GM18511 (cell line): ENCODE data around the gene HMOX1.

Source experiments
- ATAC-seq: cut with Tn5 transposase; IDR thresholded peaks from one replicate; pipeline ENCODE4 v1.9.1; 2021; ENCODE audit warnings: mild to moderate bottlenecking, moderate library complexity; ENCODE audit not compliant: unreplicated experiment

HMOX1 gene

DNA sequence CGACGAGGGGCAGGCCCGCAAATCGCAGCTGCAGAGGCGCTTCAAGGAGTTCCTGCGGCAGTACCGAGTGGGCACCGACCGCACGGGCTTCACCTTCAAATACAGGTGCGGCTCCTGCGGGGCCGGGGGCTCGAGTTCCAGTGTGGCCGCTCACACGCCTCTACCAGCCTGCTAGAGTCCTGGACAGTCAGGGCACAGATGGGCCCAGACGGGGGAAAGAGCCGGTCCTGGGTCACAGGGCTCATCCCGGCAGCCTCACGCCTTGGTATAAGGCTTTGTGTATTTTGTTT lies 19.6 kb downstream of the HMOX1 start:
- peak; percentile 18 for ATAC-seq

- no peak for ATAC-seq
Measured at GRCh38 chr22:35401863-35402262, 21.0 kb downstream of the HMOX1 start.

- ATAC-seq, result no peak
Measured at GRCh38 chr22:35403356-35403755, 22.5 kb downstream of the HMOX1 start.

GRCh38 chr22:35404176-35404575 lies 23.3 kb downstream of the HMOX1 start:
- no peak for ATAC-seq

DNA sequence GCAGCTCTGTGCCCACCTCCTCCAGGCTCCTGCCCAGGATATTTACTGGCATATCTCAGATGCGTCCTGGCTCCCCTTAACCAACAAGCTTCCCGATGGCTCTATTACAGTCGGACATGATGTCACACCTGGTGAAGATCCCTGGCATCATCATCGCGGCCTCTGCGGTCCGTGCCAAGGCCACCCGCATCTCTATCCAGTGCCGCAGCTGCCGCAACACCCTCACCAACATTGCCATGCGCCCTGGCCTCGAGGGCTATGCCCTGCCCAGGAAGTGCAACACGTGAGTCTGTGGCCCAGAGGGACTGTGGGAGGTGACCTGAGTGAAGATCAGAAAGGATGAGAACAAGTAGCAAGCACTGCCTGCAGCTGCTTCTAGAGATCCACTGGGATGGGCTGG lies 25.5 kb downstream of the HMOX1 start:
- no peak for ATAC-seq

DNA sequence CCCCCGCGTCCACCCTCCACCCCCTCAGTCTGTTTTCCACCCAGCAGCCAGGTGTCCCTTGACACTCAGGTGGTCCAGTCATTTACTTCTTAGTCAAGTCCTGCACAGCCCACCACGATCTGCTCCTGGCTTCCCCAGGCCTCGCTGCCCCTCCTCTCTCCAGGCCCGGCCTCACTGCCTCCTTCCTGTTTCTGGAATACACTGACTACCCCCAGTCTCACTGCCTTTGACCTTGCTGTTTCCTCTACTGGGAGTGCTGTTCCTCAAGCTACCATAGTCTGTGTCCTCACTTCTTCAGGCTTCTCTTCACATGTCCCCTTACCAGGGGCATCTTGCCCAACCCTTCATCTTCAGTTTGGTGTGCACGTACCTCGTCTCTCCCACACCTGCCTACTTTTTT lies 26.5 kb downstream of the HMOX1 start:
- no peak for ATAC-seq

GRCh38 chr22:35409783-35410662 lies 29.1 kb downstream of the HMOX1 start:
- peak; percentile 82 for ATAC-seq

- ATAC-seq, result peak; percentile 2
Measured at GRCh38 chr22:35410663-35411034, 29.8 kb downstream of the HMOX1 start.

- ATAC-seq, result no peak
Measured at GRCh38 chr22:35411102-35411501, 30.2 kb downstream of the HMOX1 start.

DNA sequence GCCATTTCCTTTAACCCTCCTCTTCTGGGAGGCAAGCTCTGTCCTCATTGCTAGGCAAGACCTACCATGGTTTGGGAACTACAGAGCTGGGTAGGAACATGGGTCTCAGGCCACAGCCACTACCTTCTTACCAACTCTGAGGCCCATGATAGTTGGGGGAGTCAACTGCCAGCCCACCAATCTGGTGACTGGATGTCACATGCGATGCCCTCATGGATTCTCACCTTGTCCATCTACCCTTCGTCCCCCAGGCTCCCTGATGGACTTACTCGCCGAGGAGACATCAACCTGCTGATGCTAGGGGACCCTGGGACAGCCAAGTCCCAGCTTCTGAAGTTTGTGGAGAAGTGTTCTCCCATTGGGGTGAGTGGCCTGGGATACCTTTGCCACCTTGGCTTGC lies 32.7 kb downstream of the HMOX1 start:
- no peak for ATAC-seq

- no peak for ATAC-seq
Measured at GRCh38 chr22:35417606-35418005, 36.7 kb downstream of the HMOX1 start.

DNA sequence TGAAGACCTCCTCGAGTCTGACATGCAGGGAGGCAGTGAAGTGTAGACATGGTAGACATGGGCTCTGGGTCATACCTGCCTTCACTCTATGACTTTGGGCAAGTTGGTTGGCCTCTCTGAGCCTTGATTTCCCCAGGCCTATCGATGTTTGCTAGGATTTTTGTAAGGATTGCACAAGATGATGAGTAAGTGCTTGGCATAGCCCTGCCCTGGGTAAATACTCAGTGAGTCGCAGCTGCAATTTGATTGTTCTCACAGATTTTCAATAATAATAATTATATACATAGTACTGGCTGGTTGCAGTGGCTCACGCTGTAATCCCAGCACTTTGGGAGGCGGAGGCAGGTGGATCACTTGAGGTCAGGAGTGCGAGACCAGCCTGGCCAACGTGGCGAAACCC lies 37.2 kb downstream of the HMOX1 start:
- ATAC-seq, result no peak

- ATAC-seq, result no peak
Measured at GRCh38 chr22:35418731-35419130, 37.8 kb downstream of the HMOX1 start.

- no peak for ATAC-seq
Measured at GRCh38 chr22:35419756-35420155, 38.9 kb downstream of the HMOX1 start.

GRCh38 chr22:35421121-35421520 lies 40.2 kb downstream of the HMOX1 start:
- ATAC-seq, result no peak

- no peak for ATAC-seq
Measured at GRCh38 chr22:35422145-35422544, 41.2 kb downstream of the HMOX1 start.

DNA sequence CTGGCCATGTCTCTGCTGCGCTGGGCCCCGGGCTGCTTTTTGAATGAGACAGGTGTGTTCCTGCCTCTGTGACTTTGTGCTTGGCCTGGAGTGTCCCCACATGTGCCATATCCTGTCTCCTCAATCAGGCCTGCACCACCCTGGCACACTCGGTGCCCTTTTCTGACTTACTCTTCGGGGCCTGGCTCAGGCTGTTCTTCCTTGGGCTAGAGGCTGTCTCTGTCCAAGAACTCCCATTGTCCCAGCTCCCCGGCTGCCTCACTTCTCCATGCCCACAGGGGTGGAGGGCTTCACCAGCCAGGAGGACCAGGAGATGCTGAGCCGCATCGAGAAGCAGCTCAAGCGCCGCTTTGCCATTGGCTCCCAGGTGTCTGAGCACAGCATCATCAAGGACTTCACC lies 42.0 kb downstream of the HMOX1 start:
- ATAC-seq, result no peak

- no peak for ATAC-seq
Measured at GRCh38 chr22:35424081-35424480, 43.2 kb downstream of the HMOX1 start.

GRCh38 chr22:35424761-35425160 lies 43.9 kb downstream of the HMOX1 start:
- no peak for ATAC-seq

DNA sequence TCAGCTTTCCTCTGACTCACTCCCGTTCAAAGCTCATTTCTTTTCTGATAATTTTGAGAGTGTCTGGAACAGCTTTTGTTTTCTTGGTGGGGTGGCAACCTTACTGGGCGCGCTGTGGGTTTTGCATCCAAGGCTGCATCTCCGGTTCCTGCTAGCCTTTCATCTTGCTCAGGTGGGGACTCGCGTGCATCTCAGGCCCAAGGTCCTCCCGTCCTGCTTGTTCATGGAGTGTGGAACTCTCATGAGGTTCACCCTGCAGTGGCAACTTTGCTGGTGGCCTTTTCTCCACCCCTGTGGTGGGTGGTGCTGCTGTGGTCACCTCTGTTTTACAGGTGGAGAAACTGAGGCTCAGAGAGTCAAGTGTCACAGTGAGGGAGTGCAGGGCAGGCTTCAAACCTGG lies 44.6 kb downstream of the HMOX1 start:
- ATAC-seq, result no peak

GRCh38 chr22:35425971-35426800 lies 45.3 kb downstream of the HMOX1 start:
- no peak for ATAC-seq

- ATAC-seq, result no peak
Measured at GRCh38 chr22:35426801-35427140, 45.9 kb downstream of the HMOX1 start.
